Sigmoid colon (tissue), 4 donors: Measurements from ENCODE around the gene OXSR1.

Source experiments
- EP300 ChIP-seq, 4 donors: sonication (generic); formaldehyde crosslinking; IDR thresholded peaks; one replicate each; pipeline ENCODE4 v1.6.1; 2017; ENCODE audit warnings: antibody characterized with exemption in 4 of 4
- POLR2A ChIP-seq, 2 donors: fragments of 450-650 bp; IDR thresholded peaks; one replicate each; pipeline ENCODE4 v1.6.1; 2016; ENCODE audit warnings: antibody characterized with exemption in 2 of 2, mild to moderate bottlenecking in 2 of 2, moderate library complexity in 2 of 2
- TF ChIP-seq, protein P1 (sequence below), 4 experiments: fragments of 450-650 bp in 3 of 4; fragments of 200-600 bp in 1 of 4; IDR thresholded peaks; one replicate each; pipeline ENCODE4 v1.5.1; 2016 to 2019; ENCODE audit warnings: antibody characterized with exemption in 4 of 4, mild to moderate bottlenecking in 3 of 4, moderate library complexity in 2 of 4

DNA sequence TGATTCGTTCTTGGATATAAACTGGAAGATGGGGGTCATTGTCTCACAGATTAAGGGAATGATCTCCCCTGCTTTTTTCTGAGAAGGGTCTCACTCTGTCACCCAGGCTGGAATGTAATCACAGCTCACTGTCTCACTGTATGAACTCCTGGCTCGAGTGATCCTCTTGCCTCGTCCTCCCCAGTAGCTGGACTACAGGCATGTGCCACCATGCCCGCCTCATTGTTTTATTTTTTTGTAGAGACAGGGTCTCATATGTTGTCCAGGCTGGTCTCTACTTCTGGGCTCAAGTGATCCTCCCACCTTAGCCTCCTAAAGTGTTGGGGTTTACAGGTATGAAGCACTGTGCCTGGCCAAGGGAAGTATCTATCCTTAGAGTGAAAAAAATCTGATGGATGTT lies 5.4 kb downstream of the OXSR1 start:
- TF ChIP-seq, protein P1, sequence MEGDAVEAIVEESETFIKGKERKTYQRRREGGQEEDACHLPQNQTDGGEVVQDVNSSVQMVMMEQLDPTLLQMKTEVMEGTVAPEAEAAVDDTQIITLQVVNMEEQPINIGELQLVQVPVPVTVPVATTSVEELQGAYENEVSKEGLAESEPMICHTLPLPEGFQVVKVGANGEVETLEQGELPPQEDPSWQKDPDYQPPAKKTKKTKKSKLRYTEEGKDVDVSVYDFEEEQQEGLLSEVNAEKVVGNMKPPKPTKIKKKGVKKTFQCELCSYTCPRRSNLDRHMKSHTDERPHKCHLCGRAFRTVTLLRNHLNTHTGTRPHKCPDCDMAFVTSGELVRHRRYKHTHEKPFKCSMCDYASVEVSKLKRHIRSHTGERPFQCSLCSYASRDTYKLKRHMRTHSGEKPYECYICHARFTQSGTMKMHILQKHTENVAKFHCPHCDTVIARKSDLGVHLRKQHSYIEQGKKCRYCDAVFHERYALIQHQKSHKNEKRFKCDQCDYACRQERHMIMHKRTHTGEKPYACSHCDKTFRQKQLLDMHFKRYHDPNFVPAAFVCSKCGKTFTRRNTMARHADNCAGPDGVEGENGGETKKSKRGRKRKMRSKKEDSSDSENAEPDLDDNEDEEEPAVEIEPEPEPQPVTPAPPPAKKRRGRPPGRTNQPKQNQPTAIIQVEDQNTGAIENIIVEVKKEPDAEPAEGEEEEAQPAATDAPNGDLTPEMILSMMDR (IDR thresholded peaks at IDR 0.05): no peak
- TF ChIP-seq POLR2A (IDR thresholded peaks at IDR 0.05): no peak
- TF ChIP-seq EP300 (IDR thresholded peaks at IDR 0.05): no peak
